Panc1 (cell line): ENCODE data around the gene HCFC1R1. TPM values are rescaled to one million over a fixed set of nuclear protein-coding genes. Genes with fewer than 3 reads are reported as not detected.

ENCODE experiments used
- ATAC-seq: fragments of 200-7000 bp; cut with Tn5 transposase; 2 replicates; pipeline ENCODE4 v1.9.1; 2020; ENCODE audit warnings: mild to moderate bottlenecking, moderate library complexity
- BruUV-seq: library from RNA; stranded (reverse); fragments of 400-500 nt; replicated peaks from 2 replicates; lab custom pipeline; 2021; lab: Mats Ljungman, UMichigan
- CTCF ChIA-PET: fragments of 300-600 bp; sonication (Branson Sonifier 250); formaldehyde crosslinking; loops from one replicate; lab custom pipeline; 2022; ENCODE audit warnings: antibody characterized with exemption; lab: Charles Lee
- POLR2A ChIA-PET: fragments of 300-600 bp; sonication (Branson Sonifier 250); formaldehyde crosslinking; loops from one replicate; lab custom pipeline; 2022; ENCODE audit warnings: antibody characterized with exemption; lab: Charles Lee
- DNase-seq: peaks from one replicate; pipeline ENCODE4 v3.0.0-alpha.2; 2010; ENCODE audit warnings: low read depth, low spot score
- H3K27ac ChIP-seq: 2 replicates; pipeline ENCODE4 v1.5.1; 2011; ENCODE audit warnings: mild to moderate bottlenecking, low read length, inconsistent platforms
- H3K27me3 ChIP-seq: fragments of 200-500 bp; sonication (Bioruptor generic); 2 replicates; pipeline ENCODE4 v1.6.0; 2014; ENCODE audit warnings: low read length, inconsistent platforms; ENCODE audit not compliant: control insufficient read depth, insufficient read depth
- H3K36me3 ChIP-seq: fragments of 200-500 bp; sonication (Bioruptor generic); 2 replicates; pipeline ENCODE4 v1.5.1; 2014; ENCODE audit warnings: inconsistent platforms, mild to moderate bottlenecking, low read length, moderate library complexity; ENCODE audit not compliant: control insufficient read depth, insufficient read depth
- H3K4me1 ChIP-seq: 2 replicates; pipeline ENCODE4 v1.5.1; 2011; ENCODE audit warnings: inconsistent platforms, mild to moderate bottlenecking, low read length, moderate library complexity; ENCODE audit not compliant: control insufficient read depth, insufficient read depth
- H3K4me3 ChIP-seq, 2 experiments: 2 replicates each; pipeline ENCODE4 v1.5.1; 2011 to 2012; ENCODE audit warnings: low read depth in 2 of 2, low read length in 2 of 2, mild to moderate bottlenecking in 2 of 2, inconsistent platforms in 1 of 2, moderate library complexity in 1 of 2
- H3K9me3 ChIP-seq: fragments of 200-500 bp; sonication (Bioruptor generic); 2 replicates; pipeline ENCODE4 v1.5.1; 2014; ENCODE audit warnings: low read depth, mild to moderate bottlenecking, inconsistent platforms, low read length, moderate library complexity; ENCODE audit not compliant: control insufficient read depth, insufficient read depth
- CTCF ChIP-seq: fragments of 450-650 bp; IDR thresholded peaks from 2 replicates; pipeline ENCODE4 v1.5.1; 2017; ENCODE audit warnings: mild to moderate bottlenecking
- POLR2AphosphoS5 ChIP-seq: IDR thresholded peaks from 2 replicates; pipeline ENCODE4 v1.6.1; 2012; ENCODE audit warnings: mild to moderate bottlenecking, low read depth, low read length, moderate library complexity
- REST ChIP-seq, 2 experiments: IDR thresholded peaks; 2 replicates each; pipeline ENCODE4 v1.6.1; 2011 to 2012; ENCODE audit warnings: low read depth in 2 of 2, control low read depth in 1 of 2, low read length in 1 of 2, mild to moderate bottlenecking in 1 of 2, moderate library complexity in 1 of 2; ENCODE audit not compliant: insufficient read depth in 1 of 2
- SIN3A ChIP-seq: IDR thresholded peaks from 2 replicates; pipeline ENCODE4 v1.6.1; 2012; ENCODE audit warnings: low read depth, mild to moderate bottlenecking, low read length, moderate library complexity, borderline replicate concordance; ENCODE audit not compliant: insufficient read depth
- TCF7L2 ChIP-seq: IDR thresholded peaks from 2 replicates; pipeline ENCODE4 v1.6.1; 2011; ENCODE audit warnings: mild to moderate bottlenecking, low read depth, low read length, inconsistent platforms
- in situ Hi-C: cut with HindIII; loops from 2 replicates; pipeline ENCODE4 v1.10.0; 2016; ENCODE audit warnings: low sequenced_read_pairs, low pct_unique_long_range_greater_than_20kb
- intact Hi-C: fragments of 100-400 bp; cut with micrococcal nuclease; formaldehyde crosslinking; loops from one replicate; pipeline ENCODE4 v1.10.0; 2022; ENCODE audit not compliant: unreplicated experiment
- total RNA-seq: library from RNA; stranded (reverse); gene quantifications from one replicate; pipeline ENCODE4 v1.2.1, GENCODE V29; 2021; ENCODE audit not compliant: unreplicated experiment

The HCFC1R1 gene
- total RNA-seq, 1 experiment from 2014 or later: 67.3 TPM

GRCh38 chr16:3026609-3027488 is 3.1 kb upstream of the HCFC1R1 start:
- peaks cover 17% of the 10 kb centered on the region for H3K4me1 ChIP-seq

GRCh38 chr16:3026003-3026378 is 2.2 kb upstream of the HCFC1R1 start:
- POLR2A ChIA-PET: no interaction called here
- intact Hi-C loops: no loop called here
- Histone ChIP-seq H3K4me1 (peaks cover 15% of the 10 kb centered on the region), H3K27me3 (no peaks in the 10 kb centered on the region), H3K27ac (no peak overlapping the region), H3K4me3 (no peak overlapping the region), H3K36me3 (peaks cover 6% of the 10 kb centered on the region), H3K9me3 (no peaks in the 10 kb centered on the region)
- in situ Hi-C loops: no loop called here
- BruUV-seq: no TSS peak
- ATAC-seq: no peak
- no peak for DNase-seq
- TF ChIP-seq REST (IDR thresholded peaks at IDR 0.05; ENCODE audit: insufficient read depth in 1 of 2, low read depth in 2 of 2, low read length in 1 of 2) (no peak), CTCF (no peak), SIN3A (no peak), TCF7L2 (no peak), POLR2AphosphoS5 (no peak)
- CTCF ChIA-PET: no interaction called here

More at GRCh38 chr16:3026609-3027488, 3.1 kb upstream of the HCFC1R1 start:
- POLR2A ChIA-PET: interaction anchor here (0.5 to 0.7 kb wide), 4 partner anchors 20 to 1738 kb away, joined by 3 to 10 read pairs (median 7); no protein-coding TSS in a partner anchor
- Histone ChIP-seq H3K4me3 (no peak overlapping the region), H3K27me3 (no peaks in the 10 kb centered on the region), H3K9me3 (no peaks in the 10 kb centered on the region), H3K36me3 (peaks cover 3% of the 10 kb centered on the region), H3K27ac (no peak overlapping the region)
- no peak for DNase-seq
- TF ChIP-seq SIN3A: no peak
- TF ChIP-seq TCF7L2: no peak
- no peak for TF ChIP-seq REST (IDR thresholded peaks at IDR 0.05; ENCODE audit: insufficient read depth in 1 of 2, low read depth in 2 of 2, low read length in 1 of 2)
- intact Hi-C loops: no loop called here
- in situ Hi-C loops: no loop called here
- CTCF ChIA-PET: interaction anchor here (0.6 kb wide), 1 partner anchor 96 kb away, joined by 3 read pairs; no protein-coding TSS in a partner anchor
- ATAC-seq: no peak
- BruUV-seq: no TSS peak
